Small intestine (tissue), 7 donors: Measurements from ENCODE around the gene STIM1. TPM values are rescaled to one million over a fixed set of nuclear protein-coding genes. Genes with fewer than 3 reads are reported as not detected.
"Not testable (repeated sequence)": the region's sequence is repeated elsewhere in the genome, so short reads cannot be mapped to it uniquely, and the experiment has no call there.

ENCODE experiments used
- DNase-seq, 2 donors: peaks; one replicate each; pipeline versions ENCODE4 v3.0.0 to v3.0.0-alpha.2; 2013
- FAIRE-seq: peaks from 2 replicates; lab custom pipeline; 2012; peaks lifted over from hg19 to GRCh38; lab: Jason Lieb, UNC
- H3K27ac ChIP-seq, 3 donors: one replicate each; pipeline ENCODE4 v1.5.1; 2013; ENCODE audit warnings: low read length in 2 of 3, mild to moderate bottlenecking in 2 of 3, control low read depth in 1 of 3, inconsistent platforms in 1 of 3, low read depth in 1 of 3, moderate library complexity in 1 of 3
- H3K27me3 ChIP-seq, 3 donors: one replicate each; pipeline ENCODE4 v1.6.1; 2013; ENCODE audit warnings: low read length in 3 of 3, inconsistent platforms in 1 of 3; ENCODE audit not compliant: control insufficient read depth in 3 of 3, insufficient read depth in 3 of 3
- H3K36me3 ChIP-seq, 3 donors: one replicate each; pipeline ENCODE4 v1.6.1; 2013; ENCODE audit warnings: low read length in 3 of 3, inconsistent platforms in 1 of 3, low read depth in 1 of 3, mild to moderate bottlenecking in 1 of 3, moderate library complexity in 1 of 3; ENCODE audit not compliant: control insufficient read depth in 3 of 3, insufficient read depth in 2 of 3
- H3K4me1 ChIP-seq, 3 donors: one replicate each; pipeline ENCODE4 v1.6.1; 2013; ENCODE audit warnings: low read length in 2 of 3, inconsistent platforms in 1 of 3, low read depth in 1 of 3, mild to moderate bottlenecking in 1 of 3, moderate library complexity in 1 of 3; ENCODE audit not compliant: control insufficient read depth in 3 of 3, insufficient read depth in 2 of 3
- H3K4me3 ChIP-seq, 3 donors: one replicate each; pipeline ENCODE4 v1.5.1; 2013; ENCODE audit warnings: low read length in 3 of 3, control low read depth in 1 of 3, inconsistent platforms in 1 of 3, low read depth in 1 of 3, mild to moderate bottlenecking in 1 of 3, moderate library complexity in 1 of 3
- H3K9me3 ChIP-seq, 2 donors: one replicate each; pipeline ENCODE4 v1.6.1; 2013; ENCODE audit warnings: low read depth in 1 of 2, low read length in 1 of 2; ENCODE audit not compliant: control insufficient read depth in 2 of 2, insufficient read depth in 1 of 2
- whole genome bisulfite sequencing, 3 donors: extraction: QIAGEN DNeasy Blood & Tissue Kit; methylation state at CpG; one replicate each; pipeline ENCODE4 v1.1.7; 2013; 5-methylcytosine and 5-hydroxymethylcytosine counted together
- polyA plus RNA-seq, 4 donors: library from polyadenylated mRNA; stranded (reverse) in 3 of 4; unstranded in 1 of 4; fragments of 200-250 nt in 3 of 4; fragments of 120-200 nt in 1 of 4; gene quantifications; one replicate each; pipeline versions ENCODE4 v1.2.1 to v1.2.3, GENCODE V29; 2013
- donor health status: healthy with polysubstance abuse.
- donor health status: control.
- donor health status: control.
- donor health status: Bipolar disorder and iron deficiency.
- donor health status: healthy.

STIM1 gene
- polyA plus RNA-seq, 4 donors, result 5.6 to 27.9 (median 11.7) TPM

- no peak for FAIRE-seq
- Histone ChIP-seq H3K9me3 (peaks cover 0 to 20% of the 10 kb centered on the region in 2 donors), H3K27ac (no peak overlapping the region), H3K4me3 (no peak overlapping the region), H3K27me3 (no peaks in the 10 kb centered on the region), H3K4me1 (no peaks in the 10 kb centered on the region), H3K36me3 (no peaks in the 10 kb centered on the region)
- DNase-seq, result no peak
- WGBS, 3 donors, result 90 to 100% (median 97%) methylated on average over 1 of the region's 1 CpG
Measured at GRCh38 chr11:3995307-3995706, 139.8 kb downstream of the STIM1 start.

DNA sequence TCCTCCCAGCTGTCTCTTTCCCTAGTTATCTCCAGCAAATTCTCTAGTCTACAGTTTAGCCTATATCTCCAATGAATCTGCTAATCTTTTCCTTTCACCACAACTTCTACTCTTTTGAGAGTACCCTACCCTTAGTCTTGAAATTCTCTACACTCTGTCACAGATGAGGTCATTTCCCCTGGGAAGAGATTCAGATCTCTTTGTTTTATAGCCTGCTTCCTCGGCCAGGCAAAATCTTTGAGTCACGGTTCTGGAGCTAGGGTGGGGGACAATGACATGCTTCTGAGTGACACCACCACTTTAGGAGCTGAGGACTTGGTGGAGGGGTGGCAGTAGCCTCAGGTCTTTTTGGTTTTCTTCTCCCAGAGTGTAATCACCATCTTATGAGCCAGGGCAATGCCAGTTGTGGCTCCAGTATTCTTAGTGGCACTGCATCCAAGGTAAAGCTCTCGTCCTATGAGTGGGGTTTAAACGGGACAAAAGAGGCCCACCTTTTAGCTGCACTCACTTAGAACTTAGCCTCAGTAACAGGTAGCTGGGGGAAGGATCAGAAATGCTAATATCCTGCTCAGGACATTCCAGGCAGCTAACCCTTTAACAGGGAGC is 140.6 kb downstream of the STIM1 start:
- DNase-seq, result no peak
- no peak for FAIRE-seq
- Histone ChIP-seq H3K27me3 (no peaks in the 10 kb centered on the region), H3K4me1 (no peaks in the 10 kb centered on the region), H3K4me3 (no peak overlapping the region), H3K9me3 (peaks cover 0 to 20% of the 10 kb centered on the region in 2 donors), H3K27ac (no peak overlapping the region), H3K36me3 (no peaks in the 10 kb centered on the region)
- WGBS, 3 donors, result 57 to 80% (median 76%) methylated on average over 4 of the region's 4 CpGs

DNA sequence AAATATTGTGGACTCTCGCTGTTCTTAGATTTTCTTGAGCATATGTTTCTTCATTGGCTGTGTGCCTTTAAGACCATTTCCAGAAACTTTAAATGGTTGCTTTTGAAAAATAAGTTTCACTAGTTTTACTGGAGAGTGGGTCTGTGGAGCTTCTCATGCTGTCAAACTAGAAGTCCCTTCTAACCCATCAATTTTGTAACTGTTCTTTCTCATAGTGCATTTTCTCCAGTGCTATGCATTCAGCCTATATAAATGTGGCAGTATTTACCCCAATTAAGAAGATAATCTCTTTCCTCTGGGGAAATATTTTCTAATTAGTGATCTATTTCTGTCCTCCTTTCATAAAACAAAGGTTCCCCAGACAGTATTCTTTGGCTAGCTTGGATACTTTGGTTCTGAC is 141.2 kb downstream of the STIM1 start:
- Histone ChIP-seq H3K4me3 (no peak overlapping the region), H3K36me3 (no peaks in the 10 kb centered on the region), H3K9me3 (peaks cover 0 to 18% of the 10 kb centered on the region in 2 donors), H3K27ac (no peak overlapping the region), H3K27me3 (no peaks in the 10 kb centered on the region), H3K4me1 (no peaks in the 10 kb centered on the region)
- DNase-seq (no peak), FAIRE-seq (no peak)
- 87 to 100% (median 94%) methylated on average over 1 of the region's 1 CpG for WGBS, 3 donors

DNA sequence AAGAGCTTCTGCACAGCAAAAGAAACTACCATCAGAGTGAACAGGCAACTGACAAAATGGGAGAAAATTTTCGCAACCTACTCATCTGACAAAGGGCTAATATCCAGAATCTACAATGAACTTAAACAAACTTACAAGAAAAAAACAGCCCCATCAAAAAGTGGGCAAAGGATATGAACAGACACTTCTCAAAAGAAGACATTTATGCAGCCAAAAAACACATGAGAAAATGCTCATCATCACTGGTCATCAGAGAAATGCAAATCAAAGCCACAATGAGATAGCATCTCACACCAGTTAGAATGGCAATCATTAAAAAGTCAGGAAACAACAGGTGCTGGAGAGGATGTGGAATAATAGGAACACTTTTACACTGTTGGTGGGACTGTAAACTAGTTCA is 149.3 kb downstream of the STIM1 start:
- H3K4me3 ChIP-seq, H3K9me3 ChIP-seq, H3K4me1 ChIP-seq, H3K36me3 ChIP-seq, DNase-seq, H3K27me3 ChIP-seq, FAIRE-seq, H3K27ac ChIP-seq: not testable (repeated sequence)
- 80 to 90% methylated on average over 1 of the region's 1 CpG; no CpG with 5 or more reads in 1 of the 3 donors for WGBS, 3 donors

DNA sequence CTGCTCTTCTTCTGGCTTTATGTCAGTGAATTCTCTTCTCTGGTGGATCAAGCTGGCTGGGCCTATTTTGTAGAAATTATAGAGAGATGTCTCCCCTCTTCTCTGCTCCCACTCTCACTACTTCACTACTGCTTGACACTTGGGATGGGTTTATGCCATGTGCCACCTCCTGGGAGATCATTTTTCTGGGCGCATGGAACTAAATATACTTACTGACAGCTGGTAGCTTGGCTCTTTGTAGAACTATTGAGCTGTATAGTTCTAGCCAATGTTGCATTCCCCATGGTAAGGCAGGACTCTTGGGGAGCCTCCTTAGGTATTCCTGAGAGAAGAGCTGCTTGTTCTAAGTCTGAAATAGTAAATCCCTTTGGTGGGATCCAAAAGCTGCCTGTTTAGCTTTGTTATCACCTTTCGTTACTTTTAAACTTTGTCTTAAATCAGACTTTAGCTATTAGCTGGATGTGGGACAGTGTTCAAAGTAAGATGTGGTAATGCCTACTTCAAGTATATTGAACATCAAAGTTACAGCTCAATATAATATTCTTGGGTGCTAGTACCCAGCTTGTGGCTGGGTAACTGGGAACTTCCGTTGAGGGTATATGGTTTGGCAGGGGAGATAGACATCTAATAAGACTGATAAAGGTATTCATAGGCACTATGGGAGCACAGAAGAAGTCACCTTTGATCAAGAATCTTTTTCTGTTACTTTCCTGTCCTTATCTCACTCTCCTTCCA is 151.6 kb downstream of the STIM1 start:
- no peaks in the 10 kb centered on the region for H3K36me3 ChIP-seq
- H3K9me3 ChIP-seq, result no peaks in the 10 kb centered on the region
- no peak for FAIRE-seq
- no peak overlapping the region for H3K27ac ChIP-seq
- H3K27me3 ChIP-seq, result no peaks in the 10 kb centered on the region
- peaks cover 0 to 2% (median 0%) of the 10 kb centered on the region in 3 donors for H3K4me1 ChIP-seq
- WGBS, 3 donors, result 62 to 79% (median 79%) methylated on average over 3 of the region's 3 CpGs
- H3K4me3 ChIP-seq, result no peak overlapping the region
- no peak for DNase-seq

- Histone ChIP-seq H3K9me3 (no peaks in the 10 kb centered on the region), H3K27ac (no peak overlapping the region), H3K4me1 (peaks cover 0 to 2% (median 0%) of the 10 kb centered on the region in 3 donors), H3K4me3 (no peak overlapping the region), H3K27me3 (no peaks in the 10 kb centered on the region), H3K36me3 (no peaks in the 10 kb centered on the region)
- no peak for DNase-seq
- FAIRE-seq, result no peak
Measured at GRCh38 chr11:4008116-4008515, 152.7 kb downstream of the STIM1 start.

DNA sequence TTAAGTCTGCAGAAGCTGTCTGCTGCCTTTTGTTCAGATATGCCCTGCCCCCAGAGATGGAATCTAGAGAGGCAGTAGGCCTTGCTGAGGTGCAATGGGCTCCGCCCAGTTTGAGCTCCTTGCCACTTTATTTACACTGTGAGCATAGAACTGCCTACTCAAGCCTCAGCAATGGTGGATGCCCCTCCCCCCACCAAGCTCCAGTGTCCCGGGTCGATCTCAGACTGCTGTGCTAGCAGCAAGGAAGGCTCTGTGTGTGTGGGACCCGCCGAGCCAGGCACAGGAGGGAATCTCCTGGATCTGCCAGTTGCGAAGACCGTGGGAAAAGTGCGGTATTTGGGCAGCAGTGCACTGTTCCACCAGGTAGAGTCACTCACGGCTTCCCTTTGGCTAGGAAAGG is 161.1 kb downstream of the STIM1 start:
- not testable (repeated sequence) for H3K27me3 ChIP-seq, H3K9me3 ChIP-seq, FAIRE-seq, H3K4me3 ChIP-seq, DNase-seq, H3K27ac ChIP-seq, H3K4me1 ChIP-seq, H3K36me3 ChIP-seq
- WGBS, 3 donors, result 86 to 95% (median 90%) methylated on average over 9 of the region's 9 CpGs

DNA sequence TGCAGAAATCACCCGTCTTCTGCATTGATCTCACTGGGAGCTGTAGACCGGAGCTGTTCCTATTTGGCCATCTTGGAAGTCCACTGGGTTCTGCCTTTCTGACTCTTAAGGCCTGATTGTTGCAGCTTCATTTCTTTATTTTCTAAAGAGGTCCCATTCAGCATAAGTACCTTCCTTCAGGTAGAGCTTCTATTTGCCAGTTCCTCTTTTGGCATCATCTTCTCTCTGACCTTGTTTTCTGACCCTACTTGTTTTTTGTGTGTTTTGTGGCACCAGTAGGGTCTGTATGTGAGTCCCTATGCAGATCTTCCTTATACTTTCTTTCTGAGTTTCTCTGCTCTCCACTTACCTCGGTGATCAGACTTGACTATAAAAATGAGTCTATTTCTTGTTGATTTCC is 161.7 kb downstream of the STIM1 start:
- WGBS, 3 donors, result 91 to 98% (median 94%) methylated on average over 3 of the region's 3 CpGs
- no peak for DNase-seq

More for the DNA sequence above, 161.7 kb downstream of the STIM1 start:
- Histone ChIP-seq H3K27me3 (no peaks in the 10 kb centered on the region), H3K4me1 (no peaks in the 10 kb centered on the region), H3K9me3 (peaks cover 0 to 6% of the 10 kb centered on the region in 2 donors), H3K36me3 (no peaks in the 10 kb centered on the region), H3K27ac (no peak overlapping the region), H3K4me3 (no peak overlapping the region)
- no peak for FAIRE-seq
